Measurements from ENCODE around the gene SAPCD2.

The SAPCD2 gene

GRCh38 chr9:137089232-137089947, 19.0 kb upstream of the SAPCD2 start:
- TF ChIP-seq SUZ12 (IDR thresholded peaks at IDR 0.05) (no peak), LEF1 (IDR thresholded peaks at IDR 0.05; ENCODE audit: borderline replicate concordance) (no peak), FOXK2 (IDR thresholded peaks at IDR 0.05) (no peak), ELF4 (IDR thresholded peaks at IDR 0.05) (no peak), ZNF384 (IDR thresholded peaks at IDR 0.05) (no peak), CTBP1 (IDR thresholded peaks at IDR 0.05; ENCODE audit: borderline replicate concordance) (no peak), FOXA1 (IDR thresholded peaks at IDR 0.05) (no peak), SP1 (IDR thresholded peaks at IDR 0.05) (no peak), L3MBTL2 (conservative IDR thresholded peaks at IDR 0.05) (no peak), ARNT (IDR thresholded peaks at IDR 0.05) (no peak), BHLHE40 (IDR thresholded peaks at IDR 0.05; ENCODE audit: borderline replicate concordance) (no peak), FOXM1 (IDR thresholded peaks at IDR 0.05; ENCODE audit: borderline replicate concordance) (no peak)
- no peak for DNase-seq (ENCODE audit: extremely low spot score)
- POLR2A ChIA-PET, result interaction anchor here (1.6 kb wide), 1 partner anchor 19 kb away, joined by 4 read pairs; the partner anchor contains the start of gene SAPCD2
- CTCF ChIA-PET, result interaction anchor here (1.0 kb wide), 1 partner anchor 42 kb away, joined by 3 read pairs; no protein-coding TSS in a partner anchor

GRCh38 chr9:137088121-137088520, 17.8 kb upstream of the SAPCD2 start:
- ChIA-PET POLR2A (interaction anchor here (1.0 to 1.1 kb wide), 2 partner anchors 9 to 153 kb away, joined by 3 to 4 read pairs; partner anchors contain the start of gene TUBB4B), CTCF (interaction anchor here (1.0 kb wide), 1 partner anchor 41 kb away, joined by 3 read pairs; no protein-coding TSS in a partner anchor)
- TF ChIP-seq SUZ12 (IDR thresholded peaks at IDR 0.05) (no peak), ELF4 (IDR thresholded peaks at IDR 0.05) (no peak), NFRKB (IDR thresholded peaks at IDR 0.05) (no peak), ZNF384 (IDR thresholded peaks at IDR 0.05) (no peak), L3MBTL2 (conservative IDR thresholded peaks at IDR 0.05) (no peak), HDGF (IDR thresholded peaks at IDR 0.05; ENCODE audit: borderline replicate concordance) (no peak), SP1 (IDR thresholded peaks at IDR 0.05) (no peak), FOXK2 (IDR thresholded peaks at IDR 0.05) (no peak), LEF1 (IDR thresholded peaks at IDR 0.05; ENCODE audit: borderline replicate concordance) (no peak), ARNT (IDR thresholded peaks at IDR 0.05) (no peak), TARDBP (IDR thresholded peaks at IDR 0.05) (no peak), FOXA1 (IDR thresholded peaks at IDR 0.05) (no peak), FOXM1 (IDR thresholded peaks at IDR 0.05; ENCODE audit: borderline replicate concordance) (no peak), CTBP1 (IDR thresholded peaks at IDR 0.05; ENCODE audit: borderline replicate concordance) (no peak), PKNOX1 (IDR thresholded peaks at IDR 0.05) (no peak), BHLHE40 (IDR thresholded peaks at IDR 0.05; ENCODE audit: borderline replicate concordance) (no peak)
- no peak for DNase-seq (ENCODE audit: extremely low spot score)

GRCh38 chr9:137087409-137087925, 17.1 kb upstream of the SAPCD2 start:
- ChIA-PET POLR2A (interaction anchor here (1.0 to 2.4 kb wide), 15 partner anchors 8 to 153 kb away, joined by 3 to 27 read pairs (median 4); partner anchors contain the start of genes LRRC26, SAPCD2 and TUBB4B), CTCF (interaction anchor here (1.2 to 1.6 kb wide), 3 partner anchors 20 to 41 kb away, joined by 6 to 8 read pairs (median 6); no protein-coding TSS in a partner anchor)
- no peak for DNase-seq (ENCODE audit: extremely low spot score)
- TF ChIP-seq FOXK2 (IDR thresholded peaks at IDR 0.05), result no peak
- TF ChIP-seq SP1 (IDR thresholded peaks at IDR 0.05), result no peak
- TF ChIP-seq L3MBTL2 (conservative IDR thresholded peaks at IDR 0.05), result no peak
- TF ChIP-seq CTBP1 (IDR thresholded peaks at IDR 0.05; ENCODE audit: borderline replicate concordance), result no peak
- TF ChIP-seq LEF1 (IDR thresholded peaks at IDR 0.05; ENCODE audit: borderline replicate concordance), result no peak
- TF ChIP-seq TARDBP (IDR thresholded peaks at IDR 0.05), result no peak

- POLR2A ChIA-PET, result interaction anchor here (0.7 to 2.4 kb wide), 32 partner anchors 9 to 312 kb away, joined by 3 to 27 read pairs (median 4); partner anchors contain the start of genes ANAPC2, LRRC26, RNF224 and SAPCD2
- DNase-seq (ENCODE audit: extremely low spot score), result peak; percentile 99
Observed at GRCh38 chr9:137086531-137087408, 16.4 kb upstream of the SAPCD2 start, which contains the start of gene MAN1B1. TSS of gene MAN1B1 (plus strand) at chr9:137086985. CDS start at chr9:137087000, 15 bp downstream.

More at GRCh38 chr9:137086531-137087408, 16.4 kb upstream of the SAPCD2 start, which contains the start of gene MAN1B1:
- TF ChIP-seq HDGF (IDR thresholded peaks at IDR 0.05; ENCODE audit: borderline replicate concordance), result peak; percentile 43; the same call in 1 of the 2 replicates
- TF ChIP-seq PKNOX1 (IDR thresholded peaks at IDR 0.05), result peak; percentile 92
- peak; percentile 53; the same call in 1 of the 2 replicates for TF ChIP-seq TARDBP (IDR thresholded peaks at IDR 0.05)
- TF ChIP-seq BHLHE40 (IDR thresholded peaks at IDR 0.05; ENCODE audit: borderline replicate concordance), result no peak
- TF ChIP-seq L3MBTL2 (conservative IDR thresholded peaks at IDR 0.05), result peak; percentile 56; the same call in 1 of the 2 replicates
- CTCF ChIA-PET, result interaction anchor here (0.6 to 1.6 kb wide), 10 partner anchors 9 to 141 kb away, joined by 3 to 8 read pairs (median 4); partner anchors contain the start of genes ABCA2 and UAP1L1
